ENCODE measurements around the gene OBP2B.

Gene OBP2B

GRCh38 chr9:133187561-133188005, 21.5 kb downstream of the OBP2B start:
- TF ChIP-seq ZFX (IDR thresholded peaks at IDR 0.05) = no peak
- TF ChIP-seq, protein P1, sequence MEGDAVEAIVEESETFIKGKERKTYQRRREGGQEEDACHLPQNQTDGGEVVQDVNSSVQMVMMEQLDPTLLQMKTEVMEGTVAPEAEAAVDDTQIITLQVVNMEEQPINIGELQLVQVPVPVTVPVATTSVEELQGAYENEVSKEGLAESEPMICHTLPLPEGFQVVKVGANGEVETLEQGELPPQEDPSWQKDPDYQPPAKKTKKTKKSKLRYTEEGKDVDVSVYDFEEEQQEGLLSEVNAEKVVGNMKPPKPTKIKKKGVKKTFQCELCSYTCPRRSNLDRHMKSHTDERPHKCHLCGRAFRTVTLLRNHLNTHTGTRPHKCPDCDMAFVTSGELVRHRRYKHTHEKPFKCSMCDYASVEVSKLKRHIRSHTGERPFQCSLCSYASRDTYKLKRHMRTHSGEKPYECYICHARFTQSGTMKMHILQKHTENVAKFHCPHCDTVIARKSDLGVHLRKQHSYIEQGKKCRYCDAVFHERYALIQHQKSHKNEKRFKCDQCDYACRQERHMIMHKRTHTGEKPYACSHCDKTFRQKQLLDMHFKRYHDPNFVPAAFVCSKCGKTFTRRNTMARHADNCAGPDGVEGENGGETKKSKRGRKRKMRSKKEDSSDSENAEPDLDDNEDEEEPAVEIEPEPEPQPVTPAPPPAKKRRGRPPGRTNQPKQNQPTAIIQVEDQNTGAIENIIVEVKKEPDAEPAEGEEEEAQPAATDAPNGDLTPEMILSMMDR (conservative IDR thresholded peaks at IDR 0.05) = no peak

GRCh38 chr9:133186736-133187135, 22.3 kb downstream of the OBP2B start:
- TF ChIP-seq ZFX (IDR thresholded peaks at IDR 0.05) = no peak
- TF ChIP-seq, protein P1 (conservative IDR thresholded peaks at IDR 0.05) = no peak
- H3K27ac ChIP-seq = no peak overlapping the region

More at GRCh38 chr9:133187561-133188005, 21.5 kb downstream of the OBP2B start:
- no peak overlapping the region for H3K27ac ChIP-seq

DNA sequence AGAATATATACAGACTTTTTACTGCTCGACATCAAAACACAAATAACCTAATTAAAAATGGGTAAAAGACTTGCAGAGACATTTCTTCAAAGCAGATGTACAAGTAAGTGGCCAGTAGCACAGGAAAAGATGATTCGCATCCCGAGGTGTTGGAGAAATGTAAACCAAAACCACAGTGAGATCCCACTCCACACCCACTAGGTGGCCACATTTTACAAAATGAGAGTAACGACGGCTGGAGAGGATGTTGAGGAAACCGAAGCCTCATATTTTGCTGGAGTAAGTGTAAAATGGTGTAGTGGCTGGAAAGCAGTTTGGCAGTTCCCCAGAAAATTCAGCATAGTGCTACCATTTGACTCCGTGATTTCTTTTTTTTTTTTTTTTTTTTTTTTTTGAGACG, 24.1 kb downstream of the OBP2B start:
- TF ChIP-seq, protein P1 (conservative IDR thresholded peaks at IDR 0.05) = peak; percentile 43
- TF ChIP-seq ZFX (IDR thresholded peaks at IDR 0.05) = no peak
- H3K27ac ChIP-seq = no peak overlapping the region

DNA sequence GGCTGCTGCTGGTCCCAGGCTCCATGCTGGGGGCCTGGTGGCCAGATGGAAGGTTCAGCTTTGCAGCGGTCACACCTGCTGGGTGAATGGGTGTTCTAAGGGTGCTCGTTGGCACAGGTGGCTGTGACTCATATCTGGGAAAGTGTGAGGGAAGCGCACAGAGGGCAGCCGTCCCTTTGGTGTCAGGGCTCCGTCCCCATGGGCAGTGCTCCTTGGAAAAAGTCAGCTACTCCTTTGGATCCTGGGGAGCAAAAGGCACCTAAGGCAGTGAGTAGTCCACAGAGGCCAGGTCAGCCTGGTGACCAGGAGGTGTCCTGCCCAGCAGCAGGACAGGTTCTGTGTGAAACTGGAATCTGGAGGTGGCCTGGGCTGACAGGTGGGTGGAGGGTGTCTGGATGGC, 26.9 kb downstream of the OBP2B start:
- no peak for TF ChIP-seq ZFX (IDR thresholded peaks at IDR 0.05)
- TF ChIP-seq, protein P1 (conservative IDR thresholded peaks at IDR 0.05) = no peak
- H3K27ac ChIP-seq = no peak overlapping the region

DNA sequence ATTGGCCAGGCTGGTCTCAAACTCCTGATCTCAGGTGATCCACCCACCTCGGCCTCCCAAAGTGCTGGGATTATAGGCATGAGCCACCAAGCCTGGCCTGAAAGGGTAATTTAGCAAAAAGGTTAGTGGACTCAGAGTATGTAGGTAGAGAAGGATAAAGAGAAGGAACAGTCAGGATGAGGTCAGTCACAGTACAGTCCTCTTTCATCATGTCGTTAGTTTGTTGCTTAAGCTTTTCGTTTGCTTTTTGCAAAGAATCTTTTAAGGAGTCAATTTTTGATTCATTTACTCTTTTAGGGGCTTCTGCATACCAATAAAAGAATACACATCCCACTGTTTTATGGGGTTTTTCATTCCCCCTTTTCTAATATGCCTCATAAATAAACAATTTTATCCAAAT, 27.5 kb downstream of the OBP2B start:
- TF ChIP-seq, protein P1 (conservative IDR thresholded peaks at IDR 0.05) = no peak
- TF ChIP-seq ZFX (IDR thresholded peaks at IDR 0.05) = no peak
- H3K27ac ChIP-seq = no peak overlapping the region

GRCh38 chr9:133180953-133181352, 28.1 kb downstream of the OBP2B start:
- TF ChIP-seq, protein P1 (conservative IDR thresholded peaks at IDR 0.05) = no peak
- TF ChIP-seq ZFX (IDR thresholded peaks at IDR 0.05) = no peak
- no peak overlapping the region for H3K27ac ChIP-seq

- no peak for TF ChIP-seq ZFX (IDR thresholded peaks at IDR 0.05)
- TF ChIP-seq, protein P1 (conservative IDR thresholded peaks at IDR 0.05) = no peak
These were observed 36.0 kb downstream of the OBP2B start for GRCh38 chr9:133173056-133173455.

More at GRCh38 chr9:133173056-133173455, 36.0 kb downstream of the OBP2B start:
- no peak overlapping the region for H3K27ac ChIP-seq

Measured in C4-2B (cell line).